Neural progenitor cell (in vitro differentiated cells): ENCODE results near the gene DDX51. TPM values are rescaled to one million over a fixed set of nuclear protein-coding genes. Genes with fewer than 3 reads are reported as not detected.

Experiments
- DNase-seq: peaks from one replicate; pipeline ENCODE4 v3.0.0-alpha.2; 2016; ENCODE audit warnings: low spot score
- H2AFZ ChIP-seq: fragments of 200-600 bp; sonication (generic); replicated peaks from 2 replicates; pipeline ENCODE4 v1.6.1; 2016; ENCODE audit warnings: antibody characterized with exemption
- H3F3A ChIP-seq: fragments of 200-600 bp; sonication (generic); 2 replicates; pipeline ENCODE4 v1.6.1; 2016; ENCODE audit warnings: antibody characterized with exemption, low read depth
- H3K27ac ChIP-seq: fragments of 200-600 bp; sonication (generic); 2 replicates; pipeline ENCODE4 v1.5.1; 2016; ENCODE audit warnings: mild to moderate bottlenecking
- H3K27me3 ChIP-seq: fragments of 200-600 bp; sonication (generic); 2 replicates; pipeline ENCODE4 v1.6.1; 2016; ENCODE audit warnings: mild to moderate bottlenecking, moderate library complexity
- H3K36me3 ChIP-seq: fragments of 200-600 bp; sonication (generic); 2 replicates; pipeline ENCODE4 v1.5.1; 2016
- H3K4me1 ChIP-seq: fragments of 200-600 bp; sonication (generic); 2 replicates; pipeline ENCODE4 v1.6.1; 2016; ENCODE audit warnings: mixed run types
- H3K4me2 ChIP-seq: fragments of 200-600 bp; sonication (generic); 2 replicates; pipeline ENCODE4 v1.6.1; 2016
- H3K4me3 ChIP-seq: fragments of 200-600 bp; sonication (generic); 2 replicates; pipeline ENCODE4 v1.5.1; 2016
- H3K79me2 ChIP-seq: fragments of 200-600 bp; sonication (generic); 2 replicates; pipeline ENCODE4 v1.6.1; 2016; ENCODE audit warnings: low read depth
- H3K9ac ChIP-seq: fragments of 200-600 bp; sonication (generic); 2 replicates; pipeline ENCODE4 v1.6.1; 2016
- H3K9me3 ChIP-seq: fragments of 200-600 bp; sonication (generic); 2 replicates; pipeline ENCODE4 v1.5.1; 2016; ENCODE audit warnings: low read depth
- H4K20me1 ChIP-seq: fragments of 200-600 bp; sonication (generic); 2 replicates; pipeline ENCODE4 v1.6.1; 2016; ENCODE audit warnings: low read depth
- H3K27ac Mint-ChIP-seq: 3 replicates; pipeline ENCODE4 v1.8.0; 2021; ENCODE audit warnings: mixed read lengths
- H3K27me3 Mint-ChIP-seq: 2 replicates; pipeline ENCODE4 v1.8.0; 2022; ENCODE audit warnings: low read depth, mild to moderate bottlenecking, inconsistent platforms, moderate library complexity, mixed read lengths; ENCODE audit not compliant: insufficient read depth
- H3K36me3 Mint-ChIP-seq: 3 replicates; pipeline ENCODE4 v1.8.0; 2021; ENCODE audit warnings: mixed read lengths
- H3K4me1 Mint-ChIP-seq: 3 replicates; pipeline ENCODE4 v1.8.0; 2021; ENCODE audit warnings: mixed read lengths
- H3K4me3 Mint-ChIP-seq: 3 replicates; pipeline ENCODE4 v1.8.0; 2021; ENCODE audit warnings: mild to moderate bottlenecking, moderate library complexity, mixed read lengths
- H3K9me3 Mint-ChIP-seq: 3 replicates; pipeline ENCODE4 v1.8.0; 2020; ENCODE audit warnings: mixed read lengths
- CTCF ChIP-seq: fragments of 200-600 bp; sonication (generic); IDR thresholded peaks from 2 replicates; pipeline ENCODE4 v1.5.1; 2017; ENCODE audit warnings: antibody characterized with exemption, mild to moderate bottlenecking
- EZH2 ChIP-seq: fragments of 200-600 bp; sonication (generic); IDR thresholded peaks from 2 replicates; pipeline ENCODE4 v1.6.1; 2017; ENCODE audit warnings: antibody characterized with exemption, mild to moderate bottlenecking, moderate library complexity
- EZH2phosphoT487 ChIP-seq: fragments of 200-600 bp; sonication (generic); IDR thresholded peaks from 2 replicates; pipeline ENCODE4 v1.6.1; 2017; ENCODE audit warnings: antibody characterized with exemption
- total RNA-seq: library from RNA; depleted of rRNA; stranded (reverse); fragments of >200 nt; gene quantifications from 2 replicates; pipeline ENCODE4 v1.2.3, GENCODE V29; 2015; ENCODE audit warnings: low replicate concordance

Gene DDX51
- total RNA-seq, 1 donor from 2014 or later: 8.5 TPM

DNA sequence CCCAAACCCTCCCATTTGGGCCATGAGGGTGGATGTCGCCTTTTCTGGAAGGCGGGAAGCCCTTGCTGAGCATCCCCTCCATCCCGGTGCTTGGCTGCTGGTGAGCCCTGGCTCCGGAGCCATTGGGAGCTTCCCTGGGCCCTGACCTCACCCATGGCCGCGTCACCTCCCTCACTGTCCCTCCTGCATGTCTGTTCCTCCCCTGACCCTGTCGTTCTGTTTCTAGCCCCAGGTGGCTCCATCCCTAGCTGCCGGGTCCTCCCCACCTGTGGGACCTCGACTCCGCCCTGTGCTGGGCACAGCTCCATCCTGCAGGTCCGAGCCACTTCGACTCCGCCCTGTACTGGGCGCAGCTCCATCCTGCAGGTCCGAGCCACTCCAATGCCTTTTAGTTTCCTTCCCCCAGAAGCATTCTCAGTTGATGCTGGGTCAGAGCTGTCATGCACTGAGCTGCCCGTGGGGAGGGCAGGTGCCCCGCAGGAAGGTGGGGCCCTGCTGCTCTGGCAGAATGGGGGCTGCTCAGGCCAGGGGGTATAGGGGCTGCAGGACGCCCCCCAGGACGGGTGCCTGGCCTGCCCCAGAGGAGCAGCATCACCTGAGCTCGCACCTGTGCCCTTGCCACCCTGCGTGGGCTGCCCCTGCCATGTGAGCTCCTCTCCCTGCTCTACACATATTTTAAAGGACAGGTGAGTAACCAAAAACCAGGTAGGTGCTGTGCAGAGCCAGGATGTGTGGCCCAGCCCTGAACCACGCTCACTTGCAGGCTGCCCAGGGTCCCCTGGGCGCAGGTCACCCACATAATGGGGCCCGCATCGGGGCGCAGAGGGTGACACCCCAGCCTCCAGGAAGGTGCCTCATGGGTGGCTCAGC, 19.2 kb upstream of the DDX51 start:
- no peak overlapping the region for H3K27ac ChIP-seq
- no peak overlapping the region for H3K4me3 Mint-ChIP-seq
- H3K9me3 Mint-ChIP-seq: peaks cover 1% of the 10 kb centered on the region
- H3K36me3 ChIP-seq: no peaks in the 10 kb centered on the region
- no peak overlapping the region for H2AFZ ChIP-seq
- H3K4me1 Mint-ChIP-seq: no peaks in the 10 kb centered on the region
- H4K20me1 ChIP-seq: peaks cover 4% of the 10 kb centered on the region
- no peaks in the 10 kb centered on the region for H3K36me3 Mint-ChIP-seq
- no peaks in the 10 kb centered on the region for H3K9me3 ChIP-seq
- DNase-seq: no peak
- H3K27ac Mint-ChIP-seq: no peak overlapping the region
- no peak overlapping the region for H3K4me3 ChIP-seq
- TF ChIP-seq CTCF: no peak
- no peak for TF ChIP-seq EZH2
- peaks cover 42% of the 10 kb centered on the region for H3K27me3 ChIP-seq
- no peaks in the 10 kb centered on the region for H3K4me1 ChIP-seq
- peaks cover 8% of the 10 kb centered on the region for H3F3A ChIP-seq
- H3K9ac ChIP-seq: no peak overlapping the region
- H3K4me2 ChIP-seq: no peak overlapping the region
- H3K79me2 ChIP-seq: no peaks in the 10 kb centered on the region
- H3K27me3 Mint-ChIP-seq: peaks cover 10% of the 10 kb centered on the region

- peaks cover 1% of the 10 kb centered on the region for H3K9me3 Mint-ChIP-seq
- DNase-seq: no peak
Observed at GRCh38 chr12:132162508-132163031, 18.5 kb upstream of the DDX51 start.

GRCh38 chr12:132161796-132162507, 17.8 kb upstream of the DDX51 start:
- Mint-ChIP-seq H3K36me3 (no peaks in the 10 kb centered on the region), H3K4me1 (no peaks in the 10 kb centered on the region), H3K4me3 (no peak overlapping the region), H3K27me3 (peaks cover 10% of the 10 kb centered on the region), H3K27ac (no peak overlapping the region), H3K9me3 (peaks cover 1% of the 10 kb centered on the region)
- no peaks in the 10 kb centered on the region for H3K9me3 ChIP-seq
- no peak overlapping the region for H3K27ac ChIP-seq
- H3K36me3 ChIP-seq: no peaks in the 10 kb centered on the region
- no peaks in the 10 kb centered on the region for H3K79me2 ChIP-seq
- peaks cover 4% of the 10 kb centered on the region for H4K20me1 ChIP-seq
- H2AFZ ChIP-seq: no peak overlapping the region
- no peak overlapping the region for H3K4me2 ChIP-seq
- peaks cover 20% of the 10 kb centered on the region for H3F3A ChIP-seq
- DNase-seq: no peak
- TF ChIP-seq CTCF (no peak), EZH2 (no peak), EZH2phosphoT487 (no peak)
- no peaks in the 10 kb centered on the region for H3K4me1 ChIP-seq
- no peak overlapping the region for H3K4me3 ChIP-seq
- H3K27me3 ChIP-seq: peaks cover 31% of the 10 kb centered on the region
- no peak overlapping the region for H3K9ac ChIP-seq

More at GRCh38 chr12:132162508-132163031, 18.5 kb upstream of the DDX51 start:
- no peak overlapping the region for H2AFZ ChIP-seq
- no peaks in the 10 kb centered on the region for H3K4me1 ChIP-seq
- H3K27ac ChIP-seq: no peak overlapping the region
- no peaks in the 10 kb centered on the region for H3K9me3 ChIP-seq
- no peaks in the 10 kb centered on the region for H3K36me3 Mint-ChIP-seq
- H3K27ac Mint-ChIP-seq: no peak overlapping the region
- H3K79me2 ChIP-seq: no peaks in the 10 kb centered on the region
- H3K4me2 ChIP-seq: no peak overlapping the region
- H3K27me3 ChIP-seq: peaks cover 34% of the 10 kb centered on the region
- TF ChIP-seq CTCF: no peak
- no peak overlapping the region for H3K4me3 ChIP-seq
- peaks cover 10% of the 10 kb centered on the region for H3K27me3 Mint-ChIP-seq
- H3K4me1 Mint-ChIP-seq: no peaks in the 10 kb centered on the region
- H3K4me3 Mint-ChIP-seq: no peak overlapping the region
- H3K36me3 ChIP-seq: no peaks in the 10 kb centered on the region
- peaks cover 4% of the 10 kb centered on the region for H4K20me1 ChIP-seq
- peaks cover 13% of the 10 kb centered on the region for H3F3A ChIP-seq
- no peak overlapping the region for H3K9ac ChIP-seq
